Gastroesophageal sphincter (tissue), 4 donors: ENCODE data around the gene ATF5. TPM values are rescaled to one million over a fixed set of nuclear protein-coding genes. Genes with fewer than 3 reads are reported as not detected.

Experiments
- ATAC-seq: fragments of 150-250 bp; one replicate; pipeline ENCODE4 v1.9.1; 2016; ENCODE audit warnings: mild to moderate bottlenecking, moderate library complexity
- H3K27ac ChIP-seq, 4 donors: fragments of 200-600 bp; sonication (generic) in 3 of 4; 1 replicate in 3 of 4; 2 replicates in 1 of 4; pipeline ENCODE4 v1.5.1; 2016 to 2019
- H3K27me3 ChIP-seq: fragments of 200-600 bp; sonication (generic); one replicate; pipeline ENCODE4 v1.5.1; 2019
- H3K36me3 ChIP-seq, 2 donors: fragments of 200-600 bp; sonication (generic); one replicate each; pipeline ENCODE4 v1.5.1; 2019; ENCODE audit warnings: control low read depth in 1 of 2
- H3K4me1 ChIP-seq, 3 donors: fragments of 200-600 bp; sonication (generic); 1 replicate in 2 of 3; 2 replicates in 1 of 3; pipeline ENCODE4 v1.5.1; 2016 to 2019; ENCODE audit warnings: control low read depth in 2 of 3
- H3K4me3 ChIP-seq, 2 donors: fragments of 200-600 bp; sonication (generic); one replicate each; pipeline ENCODE4 v1.5.1; 2019; ENCODE audit warnings: mild to moderate bottlenecking in 1 of 2, moderate library complexity in 1 of 2
- H3K9me3 ChIP-seq, 3 donors: fragments of 200-600 bp; sonication (generic); one replicate each; pipeline ENCODE4 v1.5.1; 2017 to 2019; ENCODE audit warnings: control low read depth in 2 of 3
- EP300 ChIP-seq: sonication (generic); formaldehyde crosslinking; IDR thresholded peaks from one replicate; pipeline ENCODE4 v1.6.1; 2017; ENCODE audit warnings: antibody characterized with exemption, mild to moderate bottlenecking
- POLR2A ChIP-seq, 2 donors: fragments of 450-650 bp; IDR thresholded peaks; one replicate each; pipeline ENCODE4 v1.6.1; 2017; ENCODE audit warnings: antibody characterized with exemption in 2 of 2, mild to moderate bottlenecking in 2 of 2, moderate library complexity in 1 of 2
- POLR2AphosphoS5 ChIP-seq: sonication (generic); formaldehyde crosslinking; IDR thresholded peaks from one replicate; pipeline ENCODE4 v1.6.1; 2017; ENCODE audit warnings: antibody characterized with exemption
- WGBS, 2 donors: methylation state at CpG; one replicate each; pipeline ENCODE4 v1.1.5; 2018; ENCODE audit warnings: low coverage in 1 of 2; 5-methylcytosine and 5-hydroxymethylcytosine counted together
- total RNA-seq, 4 donors: library from RNA; depleted of rRNA; stranded (reverse); fragments of >200 nt; gene quantifications; one replicate each; pipeline ENCODE4 v1.1.0, GENCODE V29; 2016
- TF ChIP-seq, protein P1 (sequence below), 4 experiments: fragments of 200-600 bp in 2 of 4; fragments of 450-650 bp in 2 of 4; sonication (generic) in 1 of 4; IDR thresholded peaks; one replicate each; pipeline ENCODE4 v1.5.1; 2017 to 2019; ENCODE audit warnings: antibody characterized with exemption in 4 of 4, mild to moderate bottlenecking in 2 of 4, moderate library complexity in 2 of 4

Gene ATF5
- total RNA-seq, 4 donors from 2014 or later = 12.3 to 22.7 (median 16.7) TPM

GRCh38 chr19:49977076-49977475 lies 48.1 kb downstream of the ATF5 start:
- no peak overlapping the region for H3K27ac ChIP-seq
- no peak for ATAC-seq
- H3K27me3 ChIP-seq = no peaks in the 10 kb centered on the region
- H3K4me3 ChIP-seq = no peak overlapping the region
- H3K36me3 ChIP-seq = peaks cover 0 to 74% of the 10 kb centered on the region in 2 donors
- TF ChIP-seq POLR2AphosphoS5 (no peak), EP300 (no peak), POLR2A (IDR thresholded peaks at IDR 0.05) (no peak)
- TF ChIP-seq, protein P1, sequence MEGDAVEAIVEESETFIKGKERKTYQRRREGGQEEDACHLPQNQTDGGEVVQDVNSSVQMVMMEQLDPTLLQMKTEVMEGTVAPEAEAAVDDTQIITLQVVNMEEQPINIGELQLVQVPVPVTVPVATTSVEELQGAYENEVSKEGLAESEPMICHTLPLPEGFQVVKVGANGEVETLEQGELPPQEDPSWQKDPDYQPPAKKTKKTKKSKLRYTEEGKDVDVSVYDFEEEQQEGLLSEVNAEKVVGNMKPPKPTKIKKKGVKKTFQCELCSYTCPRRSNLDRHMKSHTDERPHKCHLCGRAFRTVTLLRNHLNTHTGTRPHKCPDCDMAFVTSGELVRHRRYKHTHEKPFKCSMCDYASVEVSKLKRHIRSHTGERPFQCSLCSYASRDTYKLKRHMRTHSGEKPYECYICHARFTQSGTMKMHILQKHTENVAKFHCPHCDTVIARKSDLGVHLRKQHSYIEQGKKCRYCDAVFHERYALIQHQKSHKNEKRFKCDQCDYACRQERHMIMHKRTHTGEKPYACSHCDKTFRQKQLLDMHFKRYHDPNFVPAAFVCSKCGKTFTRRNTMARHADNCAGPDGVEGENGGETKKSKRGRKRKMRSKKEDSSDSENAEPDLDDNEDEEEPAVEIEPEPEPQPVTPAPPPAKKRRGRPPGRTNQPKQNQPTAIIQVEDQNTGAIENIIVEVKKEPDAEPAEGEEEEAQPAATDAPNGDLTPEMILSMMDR (IDR thresholded peaks at IDR 0.05) = no peak
- peaks cover 0 to 3% (median 0%) of the 10 kb centered on the region in 3 donors for H3K4me1 ChIP-seq
- 73% methylated on average over 7 of the region's 13 CpGs; no CpG with 5 or more reads in 1 of the 2 donors for WGBS, 2 donors
- H3K9me3 ChIP-seq = no peaks in the 10 kb centered on the region

DNA sequence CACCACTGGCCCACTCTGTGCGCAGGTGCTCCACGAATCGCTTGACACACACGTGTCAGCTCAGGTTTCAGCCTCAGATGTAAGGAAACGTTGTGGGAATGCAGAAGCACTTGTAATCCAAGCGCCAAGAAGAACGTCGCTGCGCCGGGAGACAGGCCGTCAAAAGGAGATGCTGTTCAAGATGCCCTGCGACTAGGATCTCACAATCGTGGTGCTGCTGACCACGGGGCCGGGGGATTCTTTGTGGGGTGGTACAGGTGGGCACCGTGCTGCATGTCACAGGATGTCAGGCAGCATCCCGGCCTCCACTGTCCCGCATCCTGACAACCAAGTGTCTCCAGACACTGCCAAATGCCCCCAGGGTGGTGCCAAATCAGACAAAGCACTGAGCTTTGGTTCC lies 48.9 kb downstream of the ATF5 start:
- Histone ChIP-seq H3K4me1 (no peaks in the 10 kb centered on the region), H3K36me3 (peaks cover 0 to 82% of the 10 kb centered on the region in 2 donors), H3K27ac (no peak overlapping the region), H3K27me3 (no peaks in the 10 kb centered on the region), H3K9me3 (no peaks in the 10 kb centered on the region), H3K4me3 (no peak overlapping the region)
- 75 to 80% methylated on average over 1 to 4 of the region's 18 CpGs for WGBS, 2 donors
- ATAC-seq = no peak
- TF ChIP-seq, protein P1 (IDR thresholded peaks at IDR 0.05) = no peak
- no peak for TF ChIP-seq POLR2AphosphoS5
- TF ChIP-seq EP300 = no peak
- no peak for TF ChIP-seq POLR2A (IDR thresholded peaks at IDR 0.05)

DNA sequence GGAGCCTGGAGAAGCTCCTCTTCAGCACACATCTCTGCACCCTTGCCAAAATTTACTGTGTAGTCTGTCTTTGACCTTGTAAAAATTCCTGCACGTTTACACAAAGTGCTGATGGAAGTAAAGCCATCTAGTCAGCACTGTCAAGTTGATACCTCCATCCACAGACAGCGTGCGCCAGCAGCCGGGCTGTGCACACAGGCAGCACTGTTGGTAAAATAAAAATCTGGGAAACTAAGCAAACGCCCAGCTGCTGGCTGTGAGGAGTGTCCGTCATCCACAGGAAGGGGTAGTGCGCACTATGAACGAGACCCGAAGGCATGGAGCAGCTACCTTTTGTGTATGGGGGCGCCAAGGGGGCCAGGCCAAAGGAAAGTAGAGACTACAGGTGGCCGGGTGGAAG lies 49.3 kb downstream of the ATF5 start:
- WGBS, 2 donors = 40 to 93% methylated on average over 1 to 6 of the region's 11 CpGs
- H3K4me3 ChIP-seq = no peak overlapping the region
- no peaks in the 10 kb centered on the region for H3K4me1 ChIP-seq
- TF ChIP-seq POLR2AphosphoS5 (no peak), POLR2A (IDR thresholded peaks at IDR 0.05) (no peak), EP300 (no peak)
- TF ChIP-seq, protein P1 (IDR thresholded peaks at IDR 0.05) = no peak
- no peaks in the 10 kb centered on the region for H3K27me3 ChIP-seq
- H3K36me3 ChIP-seq = peaks cover 0 to 86% of the 10 kb centered on the region in 2 donors
- H3K9me3 ChIP-seq = no peaks in the 10 kb centered on the region
- ATAC-seq = no peak
- no peak overlapping the region for H3K27ac ChIP-seq

- H3K9me3 ChIP-seq = no peaks in the 10 kb centered on the region
- H3K4me3 ChIP-seq = no peak overlapping the region
- H3K36me3 ChIP-seq = peaks cover 0 to 98% of the 10 kb centered on the region in 2 donors
- no peaks in the 10 kb centered on the region for H3K4me1 ChIP-seq
- H3K27ac ChIP-seq = no peak overlapping the region
- TF ChIP-seq, protein P1 (IDR thresholded peaks at IDR 0.05) = no peak
- TF ChIP-seq POLR2A (IDR thresholded peaks at IDR 0.05) (no peak), POLR2AphosphoS5 (no peak), EP300 (no peak)
- H3K27me3 ChIP-seq = no peaks in the 10 kb centered on the region
- no peak for ATAC-seq
- WGBS, 2 donors = 69 to 88% methylated on average over 4 to 13 of the region's 21 CpGs
These were observed 52.9 kb downstream of the ATF5 start for GRCh38 chr19:49981603-49982593.

Other genes starting within 250 kb of the ATF5 start
- 1 to 10 TPM in 3 of 4 donors, not detected in 1; 1.3 to 4.1 (median 1.5) TPM for gene ADM5, start 239.6 kb upstream of the ATF5 start, total RNA-seq
- gene CPT1C, start 238.1 kb upstream of the ATF5 start, total RNA-seq = 1 to 10 TPM; 2.0 to 3.0 (median 2.6) TPM
- gene TSKS, start 165.9 kb upstream of the ATF5 start, total RNA-seq = 1 to 10 TPM in 1 of 4 donors, under 1 TPM in 1, not detected in 2; 0.73 to 4.2 TPM
- gene AP2A1, start 162.2 kb upstream of the ATF5 start, total RNA-seq = 100 to 1,000 TPM in 1 of 4 donors, 10 to 100 TPM in 3; 69.9 to 103 (median 76.1) TPM
- 10 to 100 TPM; 14.8 to 23.0 (median 20.1) TPM for gene FUZ, start 115.9 kb upstream of the ATF5 start, total RNA-seq
- gene MED25, start 110.9 kb upstream of the ATF5 start, total RNA-seq = 10 to 100 TPM; 26.7 to 36.1 (median 28.7) TPM
- 10 to 100 TPM; 52.9 to 89.1 (median 60.0) TPM for gene PTOV1, start 78.0 kb upstream of the ATF5 start, total RNA-seq
- 10 to 100 TPM; 12.5 to 64.3 (median 29.4) TPM for gene PNKP, start 61.6 kb upstream of the ATF5 start, total RNA-seq
- gene AKT1S1, start 51.9 kb upstream of the ATF5 start, total RNA-seq = 10 to 100 TPM; 14.4 to 24.6 (median 19.7) TPM
- 10 to 100 TPM; 25.1 to 41.9 (median 37.3) TPM for gene TBC1D17, start 51.5 kb upstream of the ATF5 start, total RNA-seq
- gene IL4I1, start 32.3 kb upstream of the ATF5 start, total RNA-seq = 1 to 10 TPM in 1 of 4 donors, under 1 TPM in 1, not detected in 2; 0.39 to 1.2 TPM
- 10 to 100 TPM; 30.1 to 43.2 (median 37.7) TPM for gene NUP62, start 299 bp downstream of the ATF5 start, total RNA-seq
- 1 to 10 TPM in 3 of 4 donors, under 1 TPM in 1; 0.85 to 3.6 (median 1.3) TPM for gene SIGLEC11, start 32.0 kb downstream of the ATF5 start, total RNA-seq
- gene VRK3, start 96.2 kb downstream of the ATF5 start, total RNA-seq = 10 to 100 TPM; 17.5 to 34.3 (median 26.0) TPM
- gene ZNF473, start 96.8 kb downstream of the ATF5 start, total RNA-seq = 10 to 100 TPM in 2 of 4 donors, 1 to 10 TPM in 2; 5.5 to 20.9 (median 11.4) TPM
- not detected for gene IZUMO2, start 234.1 kb downstream of the ATF5 start, total RNA-seq